Upper lobe of right lung (tissue), 1 donor: ENCODE results near the gene CROCC2. TPM values are rescaled to one million over a fixed set of nuclear protein-coding genes. Genes with fewer than 3 reads are reported as not detected.

ENCODE experiments used
- ATAC-seq: fragments of 200-7000 bp; cut with Tn5 transposase; one replicate; pipeline ENCODE4 v1.9.1; 2020; ENCODE audit warnings: mild to moderate bottlenecking, moderate library complexity
- DNase-seq: peaks from one replicate; pipeline ENCODE4 v3.0.0-alpha.2; 2020
- H3K27ac ChIP-seq: fragments of 200-600 bp; one replicate; pipeline ENCODE4 v1.8.0; 2022
- H3K27me3 ChIP-seq: fragments of 200-600 bp; one replicate; pipeline ENCODE4 v1.8.0; 2022; ENCODE audit warnings: mild to moderate bottlenecking
- H3K36me3 ChIP-seq: fragments of 200-600 bp; one replicate; pipeline ENCODE4 v1.8.0; 2022
- H3K4me1 ChIP-seq: fragments of 200-600 bp; one replicate; pipeline ENCODE4 v1.8.0; 2022
- H3K4me3 ChIP-seq: fragments of 200-600 bp; one replicate; pipeline ENCODE4 v1.8.0; 2022; ENCODE audit warnings: mild to moderate bottlenecking
- H3K9me3 ChIP-seq: fragments of 200-600 bp; one replicate; pipeline ENCODE4 v1.8.0; 2022
- CTCF ChIP-seq: fragments of 200-600 bp; IDR thresholded peaks from one replicate; pipeline ENCODE4 v1.8.0; 2022; ENCODE audit warnings: antibody characterized with exemption
- intact Hi-C: fragments of 100-400 bp; cut with DNase I; formaldehyde crosslinking; loops from one replicate; pipeline ENCODE4 v1.11.0; 2022
- total RNA-seq: library from RNA; stranded (reverse); fragmentation: NEBNext Ultra II Directional; extraction: Animal tissue kit (Norgen Biotek cat#: 25700); gene quantifications from one replicate; pipeline ENCODE4 v1.2.1, GENCODE V29; 2021
- donor health status: DM: no; HTN: yes; CAD: no; lungs with severe emphysema.

The CROCC2 gene
- total RNA-seq, 1 donor from 2014 or later: 0.26 TPM

- peak overlapping the region; percentile 90 for H3K27ac ChIP-seq
Measured at GRCh38 chr2:240990726-240991377, 84.7 kb downstream of the CROCC2 start.

GRCh38 chr2:240991378-240992263 lies 85.5 kb downstream of the CROCC2 start:
- no peak for TF ChIP-seq CTCF

More at GRCh38 chr2:240990726-240991377, 84.7 kb downstream of the CROCC2 start:
- H3K36me3 ChIP-seq: no peaks in the 10 kb centered on the region
- no peaks in the 10 kb centered on the region for H3K9me3 ChIP-seq
- no peaks in the 10 kb centered on the region for H3K27me3 ChIP-seq
- H3K4me3 ChIP-seq: no peak overlapping the region
- ATAC-seq (no peak), DNase-seq (no peak)
- peaks cover 57% of the 10 kb centered on the region for H3K4me1 ChIP-seq
- intact Hi-C loops: no loop called here
- TF ChIP-seq CTCF: no peak

GRCh38 chr2:240992572-240993291 lies 86.6 kb downstream of the CROCC2 start:
- ATAC-seq: no peak
- Histone ChIP-seq H3K4me1 (peaks cover 62% of the 10 kb centered on the region), H3K4me3 (no peak overlapping the region), H3K27ac (peak overlapping the region; percentile 90), H3K27me3 (no peaks in the 10 kb centered on the region), H3K9me3 (no peaks in the 10 kb centered on the region), H3K36me3 (no peaks in the 10 kb centered on the region)
- DNase-seq: no peak
- no peak for TF ChIP-seq CTCF
- intact Hi-C loops: no loop called here

More at GRCh38 chr2:240991378-240992263, 85.5 kb downstream of the CROCC2 start:
- peak overlapping the region; percentile 90 for H3K27ac ChIP-seq
- intact Hi-C loops: no loop called here
- no peaks in the 10 kb centered on the region for H3K36me3 ChIP-seq
- H3K9me3 ChIP-seq: no peaks in the 10 kb centered on the region
- DNase-seq: peak; percentile 94
- no peak overlapping the region for H3K4me3 ChIP-seq
- H3K27me3 ChIP-seq: no peaks in the 10 kb centered on the region
- peaks cover 62% of the 10 kb centered on the region for H3K4me1 ChIP-seq
- ATAC-seq: peak; percentile 85

- no peaks in the 10 kb centered on the region for H3K27me3 ChIP-seq
- DNase-seq (no peak), ATAC-seq (no peak)
- no peak for TF ChIP-seq CTCF
- H3K36me3 ChIP-seq: no peaks in the 10 kb centered on the region
- intact Hi-C loops: no loop called here
- H3K4me1 ChIP-seq: peaks cover 61% of the 10 kb centered on the region
- no peak overlapping the region for H3K27ac ChIP-seq
- H3K9me3 ChIP-seq: no peaks in the 10 kb centered on the region
- no peak overlapping the region for H3K4me3 ChIP-seq
Measured at GRCh38 chr2:240993446-240994170, 87.5 kb downstream of the CROCC2 start.
